BJ (cell line): ENCODE data around the gene PTK7. TPM values are rescaled to one million over a fixed set of nuclear protein-coding genes. Genes with fewer than 3 reads are reported as not detected.

Source experiments
- CTCF ChIA-PET: fragments of 350-600 bp; formaldehyde crosslinking; extraction: SDS; loops from one replicate; lab custom pipeline; 2021; ENCODE audit warnings: antibody characterized with exemption, inconsistent platforms; lab: Yijun Ruan, JAX
- POLR2A ChIA-PET: fragments of 300-600 bp; sonication (Branson Sonifier 250); formaldehyde crosslinking; extraction: SDS; loops from one replicate; lab custom pipeline; 2021; ENCODE audit warnings: antibody characterized with exemption; lab: Charles Lee
- DNase-seq: peaks from one replicate; pipeline ENCODE4 v3.0.0-alpha.2; 2011; ENCODE audit warnings: low read depth
- H3K27me3 ChIP-seq: 2 replicates; pipeline ENCODE4 v1.6.0; 2011; ENCODE audit warnings: low read length; ENCODE audit not compliant: control insufficient read depth, insufficient read depth
- H3K36me3 ChIP-seq: 2 replicates; pipeline ENCODE4 v1.5.1; 2011; ENCODE audit warnings: low read length; ENCODE audit not compliant: control insufficient read depth, insufficient read depth
- H3K4me3 ChIP-seq: 2 replicates; pipeline ENCODE4 v1.5.1; 2011; ENCODE audit warnings: low read depth, mild to moderate bottlenecking, control low read depth, low read length
- polyA plus RNA-seq: library from polyadenylated mRNA; depleted of rRNA; stranded (reverse); fragments of >200 nt; gene quantifications from 2 replicates; pipeline ENCODE4 v1.2.3, GENCODE V29; 2011
- TF ChIP-seq, protein P1 (sequence below): IDR thresholded peaks from 2 replicates; pipeline ENCODE4 v1.5.1; 2011; ENCODE audit warnings: low read depth, mild to moderate bottlenecking, control low read depth, inconsistent platforms, low read length, moderate library complexity; ENCODE audit not compliant: insufficient read depth

The PTK7 gene
- polyA plus RNA-seq, 1 experiment, result 362 TPM

DNA sequence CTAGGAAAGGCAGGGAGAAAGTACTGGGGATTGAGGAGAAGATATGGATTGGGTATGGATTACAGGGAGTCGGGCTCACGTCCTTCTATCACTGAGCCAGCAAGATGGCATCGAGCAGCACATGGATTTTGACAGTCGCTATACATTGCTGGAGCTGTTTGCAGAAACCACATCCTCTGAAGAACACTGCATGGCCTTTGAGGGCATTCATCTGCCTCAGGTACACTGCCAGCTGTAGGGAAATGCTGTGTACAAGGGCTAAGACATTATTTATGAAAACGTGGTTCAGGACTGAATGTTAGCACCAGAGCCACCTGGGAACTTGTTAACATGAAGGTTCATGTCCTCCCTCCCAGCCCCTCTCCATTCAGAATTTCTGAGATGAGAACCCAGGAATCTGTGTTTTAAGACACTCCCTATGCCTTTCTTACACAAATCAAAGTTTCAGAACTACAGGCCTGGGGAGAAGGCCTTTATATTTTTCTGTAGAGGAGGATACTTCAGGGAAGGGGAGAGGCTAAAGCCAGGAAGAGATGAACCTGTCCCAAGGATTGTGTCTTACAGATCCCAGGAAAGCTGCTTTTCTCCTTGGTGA lies 109.4 kb downstream of the PTK7 start:
- Histone ChIP-seq H3K27me3 (no peaks in the 10 kb centered on the region), H3K4me3 (no peak overlapping the region), H3K36me3 (peaks cover 16% of the 10 kb centered on the region)
- DNase-seq, result no peak
- ChIA-PET POLR2A (no interaction called here), CTCF (no interaction called here)
- TF ChIP-seq, protein P1, sequence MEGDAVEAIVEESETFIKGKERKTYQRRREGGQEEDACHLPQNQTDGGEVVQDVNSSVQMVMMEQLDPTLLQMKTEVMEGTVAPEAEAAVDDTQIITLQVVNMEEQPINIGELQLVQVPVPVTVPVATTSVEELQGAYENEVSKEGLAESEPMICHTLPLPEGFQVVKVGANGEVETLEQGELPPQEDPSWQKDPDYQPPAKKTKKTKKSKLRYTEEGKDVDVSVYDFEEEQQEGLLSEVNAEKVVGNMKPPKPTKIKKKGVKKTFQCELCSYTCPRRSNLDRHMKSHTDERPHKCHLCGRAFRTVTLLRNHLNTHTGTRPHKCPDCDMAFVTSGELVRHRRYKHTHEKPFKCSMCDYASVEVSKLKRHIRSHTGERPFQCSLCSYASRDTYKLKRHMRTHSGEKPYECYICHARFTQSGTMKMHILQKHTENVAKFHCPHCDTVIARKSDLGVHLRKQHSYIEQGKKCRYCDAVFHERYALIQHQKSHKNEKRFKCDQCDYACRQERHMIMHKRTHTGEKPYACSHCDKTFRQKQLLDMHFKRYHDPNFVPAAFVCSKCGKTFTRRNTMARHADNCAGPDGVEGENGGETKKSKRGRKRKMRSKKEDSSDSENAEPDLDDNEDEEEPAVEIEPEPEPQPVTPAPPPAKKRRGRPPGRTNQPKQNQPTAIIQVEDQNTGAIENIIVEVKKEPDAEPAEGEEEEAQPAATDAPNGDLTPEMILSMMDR, result no peak

GRCh38 chr6:43186019-43186418 lies 109.9 kb downstream of the PTK7 start:
- ChIA-PET CTCF (no interaction called here), POLR2A (no interaction called here)
- no peak overlapping the region for H3K4me3 ChIP-seq

DNA sequence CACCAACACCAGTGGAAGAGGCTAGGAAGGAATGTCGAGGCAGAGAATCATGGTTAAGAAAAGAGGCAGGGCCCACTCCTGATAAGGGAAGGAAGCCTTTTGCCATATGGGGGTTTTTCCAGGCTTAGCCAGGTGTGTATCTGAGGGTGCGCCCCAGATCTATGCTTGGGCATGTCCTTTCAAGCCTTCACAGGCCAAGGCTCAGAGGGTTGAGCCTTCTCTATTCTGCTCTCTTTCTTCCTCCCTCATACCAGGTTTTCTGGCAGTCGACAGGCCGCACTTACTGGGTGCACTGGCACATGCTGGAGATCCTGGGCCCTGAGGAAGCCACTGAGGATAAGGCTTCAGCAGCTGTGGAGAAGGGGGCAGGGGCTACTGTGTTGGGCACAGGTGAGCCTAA lies 110.6 kb downstream of the PTK7 start:
- Histone ChIP-seq H3K27me3 (no peaks in the 10 kb centered on the region), H3K36me3 (peaks cover 15% of the 10 kb centered on the region), H3K4me3 (no peak overlapping the region)
- ChIA-PET CTCF (no interaction called here), POLR2A (no interaction called here)
- TF ChIP-seq, protein P1, result no peak
- DNase-seq, result no peak

More at GRCh38 chr6:43186019-43186418, 109.9 kb downstream of the PTK7 start:
- H3K27me3 ChIP-seq, result no peaks in the 10 kb centered on the region
- DNase-seq, result no peak
- H3K36me3 ChIP-seq, result peaks cover 15% of the 10 kb centered on the region
- TF ChIP-seq, protein P1, result no peak

DNA sequence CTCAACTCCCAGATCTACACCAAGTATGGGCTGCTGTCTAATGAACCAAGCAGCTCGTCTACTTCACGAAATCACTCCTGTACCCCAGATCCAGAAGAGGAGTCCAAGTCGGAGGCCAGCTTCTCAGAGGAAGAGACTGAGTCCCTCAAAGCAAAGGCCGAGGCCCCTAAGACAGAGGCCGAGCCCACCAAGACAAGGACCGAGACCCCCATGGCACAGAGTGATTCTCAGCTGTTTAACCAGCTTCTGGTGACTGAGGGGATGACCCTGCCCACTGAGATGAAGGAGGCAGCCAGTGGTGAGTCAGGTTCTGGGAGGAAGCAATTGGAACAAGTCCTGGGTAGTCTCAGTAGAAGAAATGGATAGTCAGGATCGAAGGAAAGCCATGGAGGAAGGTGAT lies 111.7 kb downstream of the PTK7 start:
- TF ChIP-seq, protein P1, result no peak
- Histone ChIP-seq H3K4me3 (no peak overlapping the region), H3K36me3 (peaks cover 18% of the 10 kb centered on the region), H3K27me3 (no peaks in the 10 kb centered on the region)
- DNase-seq, result no peak
- ChIA-PET CTCF (interaction anchor here (1.4 kb wide), 1 partner anchor 10 kb away, joined by 5 read pairs; no protein-coding TSS in a partner anchor), POLR2A (no interaction called here)

- no peak for DNase-seq
- POLR2A ChIA-PET, result no interaction called here
- H3K4me3 ChIP-seq, result no peak overlapping the region
These were observed 112.3 kb downstream of the PTK7 start for GRCh38 chr6:43188426-43188825.

More at GRCh38 chr6:43188426-43188825, 112.3 kb downstream of the PTK7 start:
- TF ChIP-seq, protein P1, result no peak
- Histone ChIP-seq H3K36me3 (peaks cover 18% of the 10 kb centered on the region), H3K27me3 (no peaks in the 10 kb centered on the region)
- CTCF ChIA-PET, result interaction anchor here (1.4 kb wide), 1 partner anchor 10 kb away, joined by 5 read pairs; no protein-coding TSS in a partner anchor
